NCI-H1417 (cell line): ENCODE data around the gene CYP4B1.
"Not testable (repeated sequence)": the region's sequence is repeated elsewhere in the genome, so short reads cannot be mapped to it uniquely, and the experiment has no call there.

Experiments
- DNase-seq, 3 experiments: peaks; one replicate each; lab custom pipeline; 2025; lab: John Stamatoyannopoulos, UW

Gene CYP4B1

GRCh38 chr1:46816930-46817329, 18.1 kb downstream of the CYP4B1 start:
- DNase-seq, result no peak

GRCh38 chr1:46817814-46818213, 19.0 kb downstream of the CYP4B1 start:
- DNase-seq, result no peak

DNA sequence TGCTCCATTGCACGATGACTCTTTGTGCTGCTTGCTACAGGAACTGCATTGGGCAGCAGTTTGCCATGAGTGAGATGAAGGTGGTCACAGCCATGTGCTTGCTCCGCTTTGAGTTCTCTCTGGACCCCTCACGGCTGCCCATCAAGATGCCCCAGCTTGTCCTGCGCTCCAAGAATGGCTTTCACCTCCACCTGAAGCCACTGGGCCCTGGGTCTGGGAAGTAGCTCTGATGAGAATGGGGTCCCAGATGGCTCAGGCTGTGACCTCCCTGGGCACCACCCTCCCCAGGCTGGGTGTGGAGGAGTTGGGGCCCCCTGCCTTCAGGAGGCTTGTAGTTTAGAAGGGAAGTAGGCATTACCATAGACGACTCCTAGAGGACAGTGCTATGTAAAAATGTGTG, 19.7 kb downstream of the CYP4B1 start:
- DNase-seq, result no peak

GRCh38 chr1:46819335-46819734, 20.5 kb downstream of the CYP4B1 start:
- DNase-seq, result no peak

- no peak for DNase-seq
These were observed 21.2 kb downstream of the CYP4B1 start for GRCh38 chr1:46820076-46820475.

GRCh38 chr1:46820560-46821060, 21.8 kb downstream of the CYP4B1 start:
- DNase-seq, result peak in 1 of 3 experiments; percentile 60

- peak; percentile 46 to 88 (median 64) for DNase-seq
These were observed 23.5 kb downstream of the CYP4B1 start for GRCh38 chr1:46822248-46822826.

DNA sequence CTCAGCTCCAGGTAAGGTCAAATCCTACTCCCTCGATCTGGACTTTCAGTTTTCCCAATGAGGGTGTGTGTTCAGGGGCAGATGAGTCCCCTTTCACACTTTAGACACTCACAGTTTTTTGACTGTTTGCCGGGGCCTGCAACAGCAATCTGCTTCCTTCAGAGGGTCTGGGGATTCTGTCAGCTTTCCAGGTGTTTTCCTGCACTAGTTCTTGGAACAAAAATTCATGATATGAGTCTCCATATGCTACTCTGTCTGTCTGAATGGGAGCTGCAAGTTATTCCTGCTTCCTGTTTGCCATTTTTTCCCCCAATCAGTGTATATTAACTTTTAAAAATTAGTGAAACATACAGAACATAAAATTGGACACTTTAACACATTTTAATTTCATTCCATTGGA, 24.3 kb downstream of the CYP4B1 start:
- DNase-seq, result peak in 1 of 3 experiments; percentile 23

GRCh38 chr1:46826892-46827291, 28.0 kb downstream of the CYP4B1 start:
- DNase-seq, result not testable (repeated sequence)

DNA sequence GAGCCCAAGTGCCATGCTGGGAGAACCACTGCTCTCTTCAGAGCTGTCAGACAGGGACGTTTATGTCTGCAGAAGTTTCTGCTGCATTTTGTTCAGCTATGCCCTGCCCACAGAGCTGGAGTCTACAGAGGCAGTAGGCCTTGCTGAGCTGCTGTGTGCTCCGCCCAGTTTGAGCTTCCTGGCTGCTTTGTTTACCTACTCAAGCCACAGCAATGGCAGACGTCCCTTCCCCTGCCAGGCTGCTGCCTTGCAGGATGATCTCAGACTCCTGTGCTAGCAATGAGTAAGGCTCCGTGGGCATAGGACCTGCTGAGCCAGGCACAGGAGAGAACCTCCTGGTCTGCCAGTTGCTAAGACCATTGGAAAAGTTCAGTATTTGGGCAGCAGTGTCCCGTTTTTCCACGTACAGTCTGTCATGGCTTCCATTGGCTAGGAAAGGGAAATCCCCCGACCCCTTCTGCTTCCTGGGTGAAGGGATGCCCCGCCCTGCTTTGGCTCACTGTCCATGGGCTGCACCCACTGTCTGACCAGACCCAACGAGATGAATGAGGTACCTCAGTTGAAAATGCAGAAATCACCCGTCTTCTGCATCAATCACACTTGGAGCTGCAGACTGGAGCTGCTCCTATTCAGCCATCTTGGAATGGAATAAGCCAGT, 31.9 kb downstream of the CYP4B1 start:
- DNase-seq, result no peak

DNA sequence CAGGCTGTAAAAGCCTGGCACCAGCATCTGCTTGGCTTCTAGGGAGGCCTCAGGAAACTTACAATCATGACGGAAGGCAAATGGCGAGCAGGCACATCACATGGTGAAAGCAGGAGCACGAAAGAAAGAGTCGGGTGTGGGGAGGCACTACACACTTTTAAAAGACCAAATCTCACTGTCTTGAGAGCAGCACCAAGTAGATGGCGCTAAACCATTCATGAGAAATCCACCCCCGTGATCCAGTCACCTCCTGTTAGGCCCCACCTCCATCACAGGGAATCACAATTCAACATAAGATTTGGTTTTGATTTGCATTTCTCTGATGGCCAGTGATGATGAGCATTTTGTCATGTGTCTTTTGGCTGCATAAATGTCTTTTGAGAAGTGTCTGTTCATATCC, 36.6 kb downstream of the CYP4B1 start:
- not testable (repeated sequence) for DNase-seq

- not testable (repeated sequence) for DNase-seq
These were observed 47.5 kb downstream of the CYP4B1 start for GRCh38 chr1:46846386-46846785.

- DNase-seq, result not testable (repeated sequence)
These were observed 58.8 kb downstream of the CYP4B1 start for GRCh38 chr1:46857660-46858065.

DNA sequence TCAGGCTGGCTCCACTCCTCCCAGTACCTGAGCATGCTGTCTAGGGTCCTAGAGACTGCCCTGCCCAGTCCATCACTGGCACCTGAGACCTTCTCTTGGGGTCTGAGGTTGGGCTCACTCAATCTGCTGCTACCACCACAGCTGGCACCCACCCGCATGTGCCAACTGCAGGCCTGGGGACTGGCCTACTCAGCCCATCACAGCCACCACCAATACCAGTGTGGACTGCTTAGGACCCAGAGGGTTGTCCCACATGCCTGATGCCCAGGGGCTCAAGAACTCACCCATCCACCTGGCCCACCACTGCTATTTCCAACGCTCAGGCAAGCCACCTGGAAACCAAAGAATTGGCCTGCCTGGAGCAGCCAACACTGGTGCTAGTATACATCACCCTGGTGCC, 63.5 kb downstream of the CYP4B1 start:
- DNase-seq, result no peak
